Stimulated activated CD4-positive, alpha-beta T cell treated with anti-CD3 and anti-CD28 coated beads, TNF-alpha, amount 100 ng/mL, for 4 hours (primary cell): Measurements from ENCODE around the gene BRINP2.

Experiments
- DNase-seq, 3 experiments: peaks; one replicate each; pipeline ENCODE4 v3.0.0-alpha.2; 2020; ENCODE audit warnings: low read depth in 3 of 3

BRINP2 gene

GRCh38 chr1:177223359-177223758, 52.6 kb downstream of the BRINP2 start:
- DNase-seq = no peak

- DNase-seq = no peak
These were observed 57.4 kb downstream of the BRINP2 start for GRCh38 chr1:177227978-177228692.

- DNase-seq = no peak
These were observed 57.9 kb downstream of the BRINP2 start for GRCh38 chr1:177228693-177229065.

- DNase-seq = no peak
These were observed 59.0 kb downstream of the BRINP2 start for GRCh38 chr1:177229781-177230180.

- DNase-seq = no peak
These were observed 59.7 kb downstream of the BRINP2 start for GRCh38 chr1:177230228-177231016.

GRCh38 chr1:177235350-177235749, 64.6 kb downstream of the BRINP2 start:
- DNase-seq = no peak

GRCh38 chr1:177236962-177237361, 66.2 kb downstream of the BRINP2 start:
- DNase-seq = no peak

GRCh38 chr1:177238967-177239366, 68.2 kb downstream of the BRINP2 start:
- no peak for DNase-seq

- no peak for DNase-seq
These were observed 69.0 kb downstream of the BRINP2 start for GRCh38 chr1:177239792-177240191.

- DNase-seq = no peak
These were observed 73.0 kb downstream of the BRINP2 start for GRCh38 chr1:177243773-177244172.

- DNase-seq = no peak
These were observed 76.2 kb downstream of the BRINP2 start for GRCh38 chr1:177246710-177247580.

GRCh38 chr1:177247623-177248176, 76.9 kb downstream of the BRINP2 start:
- DNase-seq = no peak

- DNase-seq = no peak
These were observed 77.5 kb downstream of the BRINP2 start for GRCh38 chr1:177248258-177248657.

GRCh38 chr1:177249231-177249630, 78.5 kb downstream of the BRINP2 start:
- DNase-seq = no peak

GRCh38 chr1:177252877-177253276, 82.1 kb downstream of the BRINP2 start:
- DNase-seq = no peak

GRCh38 chr1:177255411-177255810, 84.7 kb downstream of the BRINP2 start:
- no peak for DNase-seq

- DNase-seq = no peak
These were observed 85.7 kb downstream of the BRINP2 start for GRCh38 chr1:177256153-177257075.

GRCh38 chr1:177257128-177257527, 86.4 kb downstream of the BRINP2 start:
- DNase-seq = no peak

- DNase-seq = no peak
These were observed 86.8 kb downstream of the BRINP2 start for GRCh38 chr1:177257576-177257975.

- DNase-seq = no peak
These were observed 100.1 kb downstream of the BRINP2 start for GRCh38 chr1:177270863-177271262.

GRCh38 chr1:177273141-177273540, 102.4 kb downstream of the BRINP2 start:
- DNase-seq = no peak
